GM12878 (cell line): ENCODE measurements around the gene NADSYN1. TPM values are rescaled to one million over a fixed set of nuclear protein-coding genes. Genes with fewer than 3 reads are reported as not detected.

Experiments
- ATAC-seq: fragments of 200-7000 bp; cut with Tn5 transposase; 3 replicates; pipeline ENCODE4 v1.9.1; 2020; ENCODE audit warnings: mild to moderate bottlenecking, moderate library complexity
- BruUV-seq: library from RNA; stranded (reverse); fragments of 400-500 nt; replicated peaks from 2 replicates; lab custom pipeline; 2021; lab: Mats Ljungman, UMichigan
- CTCF ChIA-PET: fragments of 300-600 bp; sonication (Branson Sonifier 250); formaldehyde crosslinking; extraction: SDS; loops from one replicate; lab custom pipeline; 2021; ENCODE audit warnings: inconsistent platforms; lab: Yijun Ruan, JAX
- POLR2A ChIA-PET: fragments of 350-600 bp; formaldehyde crosslinking; extraction: SDS; loops from one replicate; lab custom pipeline; 2021; ENCODE audit warnings: inconsistent platforms; lab: Charles Lee
- RAD21 ChIA-PET: fragments of 300-600 bp; sonication (Branson Sonifier 250); formaldehyde crosslinking; loops from one replicate; lab custom pipeline; 2023; ENCODE audit warnings: antibody characterized with exemption; ENCODE audit not compliant: unreplicated experiment; lab: Charles Lee
- SMC1A ChIA-PET: fragments of 300-600 bp; sonication (Branson Sonifier 250); formaldehyde crosslinking; loops from one replicate; lab custom pipeline; 2023; ENCODE audit not compliant: unreplicated experiment, uncharacterized antibody; lab: Charles Lee
- DNase-seq: peaks from one replicate; pipeline ENCODE4 v3.0.0-alpha.2; 2011; ENCODE audit warnings: low read depth, low spot score
- FAIRE-seq: peaks from 3 replicates; lab custom pipeline; 2011; peaks lifted over from hg19 to GRCh38; lab: Jason Lieb, UNC
- H2AFZ ChIP-seq: 2 replicates; pipeline ENCODE4 v1.6.0; 2011; ENCODE audit warnings: low read depth, low read length, control low read depth; ENCODE audit not compliant: control insufficient read depth
- H3K27ac ChIP-seq: 2 replicates; pipeline ENCODE4 v1.5.1; 2011; ENCODE audit warnings: control low read depth; ENCODE audit not compliant: control insufficient read depth, insufficient read depth
- H3K27me3 ChIP-seq, 2 experiments: replicated peaks in 1 of 2; 2 replicates each; pipeline versions ENCODE4 v1.6.0 to v1.6.1; 2011; ENCODE audit warnings: low read length in 1 of 2; ENCODE audit not compliant: control insufficient read depth in 2 of 2, insufficient read depth in 2 of 2
- H3K36me3 ChIP-seq, 2 experiments: 2 replicates each; pipeline ENCODE4 v1.5.1; 2011; ENCODE audit warnings: low read length in 1 of 2; ENCODE audit not compliant: control insufficient read depth in 2 of 2, insufficient read depth in 2 of 2
- H3K4me1 ChIP-seq: 2 replicates; pipeline ENCODE4 v1.6.1; 2011; ENCODE audit warnings: mild to moderate bottlenecking, low read length, moderate library complexity, mixed read lengths; ENCODE audit not compliant: control insufficient read depth, insufficient read depth
- H3K4me2 ChIP-seq: 2 replicates; pipeline ENCODE4 v1.6.0; 2011; ENCODE audit warnings: control low read depth; ENCODE audit not compliant: control insufficient read depth, insufficient read depth
- H3K4me3 ChIP-seq: fragments of 200-600 bp; sonication (generic); 2 replicates; pipeline ENCODE4 v1.5.1; 2016
- H3K79me2 ChIP-seq: 2 replicates; pipeline ENCODE4 v1.6.0; 2011; ENCODE audit warnings: low read length; ENCODE audit not compliant: control insufficient read depth, insufficient read depth
- H3K9ac ChIP-seq: 2 replicates; pipeline ENCODE4 v1.8.0; 2011; ENCODE audit warnings: low read length, control low read depth, mixed read lengths; ENCODE audit not compliant: control insufficient read depth, insufficient read depth
- H3K9me3 ChIP-seq: replicated peaks from 3 replicates; pipeline ENCODE4 v1.5.1; 2011; ENCODE audit warnings: mild to moderate bottlenecking, low read length; ENCODE audit not compliant: control insufficient read depth, insufficient read depth
- H4K20me1 ChIP-seq: 2 replicates; pipeline ENCODE4 v1.6.0; 2011; ENCODE audit not compliant: control insufficient read depth, insufficient read depth
- ASH2L ChIP-seq: fragments of 300-600, 200-600 bp; sonication (generic); IDR thresholded peaks from 2 replicates; pipeline ENCODE4 v1.6.1; 2017; ENCODE audit warnings: low read depth, mild to moderate bottlenecking, borderline replicate concordance
- CEBPB ChIP-seq, 2 experiments: fragments of 150-350 bp in 1 of 2; IDR thresholded peaks; 2 replicates each; pipeline ENCODE4 v1.6.1; 2012 to 2014; ENCODE audit warnings: low read depth in 2 of 2, low read length in 2 of 2, borderline replicate concordance in 1 of 2, inconsistent platforms in 1 of 2
- CHD2 ChIP-seq: IDR thresholded peaks from 2 replicates; pipeline ENCODE4 v1.6.1; 2011; ENCODE audit warnings: low read depth, low read length, improper control_type of control experiment, borderline replicate concordance
- EZH2 ChIP-seq: IDR thresholded peaks from 2 replicates; pipeline ENCODE4 v1.6.1; 2012; ENCODE audit warnings: low read depth, mild to moderate bottlenecking, control low read depth, inconsistent platforms, low read length, borderline replicate concordance; ENCODE audit not compliant: control insufficient read depth
- FOXK2 ChIP-seq: fragments of 450-650 bp; IDR thresholded peaks from 2 replicates; pipeline ENCODE4 v1.6.1; 2017; ENCODE audit warnings: mild to moderate bottlenecking, moderate library complexity
- IRF4 ChIP-seq: IDR thresholded peaks from 2 replicates; pipeline ENCODE4 v1.6.1; 2011; ENCODE audit warnings: low read depth, low read length
- KAT2A ChIP-seq: conservative IDR thresholded peaks from 2 replicates; pipeline ENCODE4 v1.6.1; 2011; ENCODE audit warnings: low read depth, low read length; ENCODE audit not compliant: control insufficient read depth
- NR2C1 ChIP-seq: fragments of 450-650 bp; IDR thresholded peaks from 2 replicates; pipeline ENCODE4 v1.6.1; 2017; ENCODE audit warnings: antibody characterized with exemption, mild to moderate bottlenecking, moderate library complexity
- NR2F1 ChIP-seq: fragments of 450-650 bp; conservative IDR thresholded peaks from 2 replicates; pipeline ENCODE4 v1.6.1; 2017; ENCODE audit warnings: mild to moderate bottlenecking
- POU2F2 ChIP-seq: IDR thresholded peaks from 3 replicates; pipeline ENCODE4 v1.6.1; 2011; ENCODE audit warnings: low read depth, mild to moderate bottlenecking, low read length, borderline replicate concordance
- SMAD5 ChIP-seq: IDR thresholded peaks from 2 replicates; pipeline ENCODE4 v1.6.1; 2016; ENCODE audit warnings: antibody characterized with exemption, low read depth
- TCF12 ChIP-seq: IDR thresholded peaks from 2 replicates; pipeline ENCODE4 v1.6.1; 2011; ENCODE audit warnings: low read depth, mild to moderate bottlenecking, low read length
- TCF3 ChIP-seq: IDR thresholded peaks from 2 replicates; pipeline ENCODE4 v1.6.1; 2012; ENCODE audit warnings: low read depth, mild to moderate bottlenecking, low read length, borderline replicate concordance; ENCODE audit not compliant: insufficient read depth
- USF2 ChIP-seq: IDR thresholded peaks from 2 replicates; pipeline ENCODE4 v1.6.1; 2011; ENCODE audit warnings: low read depth, low read length, improper control_type of control experiment, borderline replicate concordance
- ZNF24 ChIP-seq: fragments of 450-650 bp; IDR thresholded peaks from 2 replicates; pipeline ENCODE4 v1.6.1; 2017; ENCODE audit warnings: antibody characterized with exemption, mild to moderate bottlenecking
- ZNF274 ChIP-seq: IDR thresholded peaks from one replicate; pipeline ENCODE4 v1.8.0; 2011; ENCODE audit not compliant: insufficient read length, insufficient read depth
- ZZZ3 ChIP-seq: IDR thresholded peaks from 2 replicates; pipeline ENCODE4 v1.6.1; 2011; ENCODE audit warnings: low read depth; ENCODE audit not compliant: control insufficient read depth, insufficient read length
- whole genome bisulfite sequencing: methylation state at CpG from one replicate; pipeline ENCODE4 v1.1.6; 2016; ENCODE audit warnings: low lambda C conversion rate; ENCODE audit not compliant: insufficient replicate concordance, insufficient coverage; ENCODE audit errors: missing lambda C conversion rate; 5-methylcytosine and 5-hydroxymethylcytosine counted together
- in situ Hi-C: fragments of 300-500 bp; cut with MboI; formaldehyde crosslinking; loops from 9 replicates; pipeline ENCODE4 v1.14.3; 2018; ENCODE audit warnings: mixed read lengths
- intact Hi-C: fragments of 100-400 bp; cut with micrococcal nuclease; formaldehyde crosslinking; loops from one replicate; pipeline ENCODE4 v1.14.2; 2022; ENCODE audit not compliant: unreplicated experiment
- polyA plus RNA-seq, 11 experiments: library from polyadenylated mRNA; depleted of rRNA in 4 of 11; unstranded in 6 of 11; stranded (reverse) in 5 of 11; fragments of >200 nt; fragmentation: Nextera tagmentation in 4 of 11; fragmentation: Illumina TruSeq in 1 of 11; extraction: Ambion mirVana in 4 of 11; extraction: Trizol in 1 of 11; gene quantifications; 1 replicate in 1 of 11; 2 replicates in 10 of 11; pipeline versions ENCODE4 v1.2.1 to v1.2.3, GENCODE V29; 2011 to 2016; ENCODE audit warnings: inconsistent platforms in 2 of 11, missing spikeins in 2 of 11, low read depth in 1 of 11
- total RNA-seq, 4 experiments: library from RNA; depleted of rRNA in 3 of 4; stranded (reverse); fragments of >200 nt in 3 of 4; fragmentation: Illumina TruSeq in 1 of 4; extraction: Trizol in 1 of 4; gene quantifications; 2 replicates each; pipeline versions ENCODE4 v1.2.1 to v1.2.3, GENCODE V29; 2013 to 2021
- TF ChIP-seq, protein P1 (sequence below): fragments of 450-650 bp; IDR thresholded peaks from 2 replicates; pipeline ENCODE4 v1.6.1; 2017; ENCODE audit warnings: borderline replicate concordance

NADSYN1 gene
- total and polyA plus RNA-seq, 10 of the 15 experiments (the other 5 are each of a cell fraction or from before 2014, with no cell fraction given) = 12.2 to 90.2 (median 69.5) TPM

- DNase-seq (no peak), FAIRE-seq (no peak)
- no peak overlapping the region for H3K27ac ChIP-seq
- CTCF ChIA-PET = no interaction called here
- no peaks in the 10 kb centered on the region for H3K9me3 ChIP-seq
- TF ChIP-seq ASH2L (no peak), ZNF24 (no peak), FOXK2 (no peak), KAT2A (no peak), TCF3 (no peak), IRF4 (no peak), CHD2 (no peak), CEBPB (IDR thresholded peaks at IDR 0.05; ENCODE audit: borderline replicate concordance in 1 of 2, low read depth in 2 of 2, low read length in 2 of 2) (no peak), ZZZ3 (no peak), NR2C1 (no peak), ZNF274 (no peak), TCF12 (no peak), POU2F2 (no peak), NR2F1 (no peak), SMAD5 (no peak), EZH2 (no peak), USF2 (no peak)
- TF ChIP-seq, protein P1, sequence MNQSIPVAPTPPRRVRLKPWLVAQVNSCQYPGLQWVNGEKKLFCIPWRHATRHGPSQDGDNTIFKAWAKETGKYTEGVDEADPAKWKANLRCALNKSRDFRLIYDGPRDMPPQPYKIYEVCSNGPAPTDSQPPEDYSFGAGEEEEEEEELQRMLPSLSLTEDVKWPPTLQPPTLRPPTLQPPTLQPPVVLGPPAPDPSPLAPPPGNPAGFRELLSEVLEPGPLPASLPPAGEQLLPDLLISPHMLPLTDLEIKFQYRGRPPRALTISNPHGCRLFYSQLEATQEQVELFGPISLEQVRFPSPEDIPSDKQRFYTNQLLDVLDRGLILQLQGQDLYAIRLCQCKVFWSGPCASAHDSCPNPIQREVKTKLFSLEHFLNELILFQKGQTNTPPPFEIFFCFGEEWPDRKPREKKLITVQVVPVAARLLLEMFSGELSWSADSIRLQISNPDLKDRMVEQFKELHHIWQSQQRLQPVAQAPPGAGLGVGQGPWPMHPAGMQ = no peak
- TF ChIP-seq, all 136 proteins: peak for 0
- Histone ChIP-seq H3K79me2 (no peaks in the 10 kb centered on the region), H3K27me3 (no peaks in the 10 kb centered on the region), H3K4me3 (no peak overlapping the region), H3K36me3 (peaks cover 21 to 45% of the 10 kb centered on the region in 2 experiments), H3K4me2 (no peak overlapping the region), H2AFZ (no peak overlapping the region), H3K9ac (no peak overlapping the region), H3K4me1 (no peaks in the 10 kb centered on the region), H4K20me1 (no peaks in the 10 kb centered on the region)
- ChIA-PET RAD21 (no interaction called here), SMC1A (no interaction called here), POLR2A (no interaction called here)
- no peak for ATAC-seq
- WGBS = 94% methylated on average over 34 of the region's 34 CpGs
- intact Hi-C loops (no loop called here), in situ Hi-C loops (no loop called here)
- no TSS peak for BruUV-seq
Observed at GRCh38 chr11:71476926-71477640, 24.1 kb downstream of the NADSYN1 start.
